Esophagus squamous epithelium (tissue), 4 donors: ENCODE results near the gene UFSP2.

Source experiments
- CTCF ChIP-seq, 6 experiments: fragments of 450-650 bp in 4 of 6; fragments of 200-600 bp in 2 of 6; sonication (generic) in 2 of 6; IDR thresholded peaks; one replicate each; pipeline ENCODE4 v1.5.1; 2016 to 2019; ENCODE audit warnings: antibody characterized with exemption in 6 of 6, mild to moderate bottlenecking in 4 of 6, moderate library complexity in 4 of 6
- POLR2A ChIP-seq, 4 donors: fragments of 450-650 bp; IDR thresholded peaks; one replicate each; pipeline ENCODE4 v1.6.1; 2017; ENCODE audit warnings: antibody characterized with exemption in 4 of 4, mild to moderate bottlenecking in 4 of 4, moderate library complexity in 3 of 4

- TF ChIP-seq POLR2A (IDR thresholded peaks at IDR 0.05) (no peak), CTCF (IDR thresholded peaks at IDR 0.05) (no peak)
These were observed 39.1 kb upstream of the UFSP2 start for GRCh38 chr4:185464887-185465286.
